ENCODE results near the gene PCDHGA10.
"Not testable (repeated sequence)": the region's sequence is repeated elsewhere in the genome, so short reads cannot be mapped to it uniquely, and the experiment has no call there.

Gene PCDHGA10

GRCh38 chr5:141427783-141428426 is 15.1 kb downstream of the PCDHGA10 start:
- DNase-seq = no peak

GRCh38 chr5:141430332-141431113 is 17.7 kb downstream of the PCDHGA10 start, which contains the start of gene PCDHGA12:
Gene PCDHGA12, plus strand, starts transcription at chr5:141430507. Its CDS starts 253 bp downstream, at chr5:141430760.
- DNase-seq = no peak

DNA sequence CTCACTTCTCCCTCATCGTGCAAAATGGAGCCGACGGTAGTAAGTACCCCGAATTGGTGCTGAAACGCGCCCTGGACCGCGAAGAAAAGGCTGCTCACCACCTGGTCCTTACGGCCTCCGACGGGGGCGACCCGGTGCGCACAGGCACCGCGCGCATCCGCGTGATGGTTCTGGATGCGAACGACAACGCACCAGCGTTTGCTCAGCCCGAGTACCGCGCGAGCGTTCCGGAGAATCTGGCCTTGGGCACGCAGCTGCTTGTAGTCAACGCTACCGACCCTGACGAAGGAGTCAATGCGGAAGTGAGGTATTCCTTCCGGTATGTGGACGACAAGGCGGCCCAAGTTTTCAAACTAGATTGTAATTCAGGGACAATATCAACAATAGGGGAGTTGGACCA is 18.5 kb downstream of the PCDHGA10 start:
- no peak for DNase-seq

DNA sequence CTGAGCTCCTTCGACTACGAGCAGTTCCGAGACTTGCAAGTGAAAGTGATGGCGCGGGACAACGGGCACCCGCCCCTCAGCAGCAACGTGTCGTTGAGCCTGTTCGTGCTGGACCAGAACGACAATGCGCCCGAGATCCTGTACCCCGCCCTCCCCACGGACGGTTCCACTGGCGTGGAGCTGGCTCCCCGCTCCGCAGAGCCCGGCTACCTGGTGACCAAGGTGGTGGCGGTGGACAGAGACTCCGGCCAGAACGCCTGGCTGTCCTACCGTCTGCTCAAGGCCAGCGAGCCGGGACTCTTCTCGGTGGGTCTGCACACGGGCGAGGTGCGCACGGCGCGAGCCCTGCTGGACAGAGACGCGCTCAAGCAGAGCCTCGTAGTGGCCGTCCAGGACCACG is 19.5 kb downstream of the PCDHGA10 start:
- not testable (repeated sequence) for DNase-seq

DNA sequence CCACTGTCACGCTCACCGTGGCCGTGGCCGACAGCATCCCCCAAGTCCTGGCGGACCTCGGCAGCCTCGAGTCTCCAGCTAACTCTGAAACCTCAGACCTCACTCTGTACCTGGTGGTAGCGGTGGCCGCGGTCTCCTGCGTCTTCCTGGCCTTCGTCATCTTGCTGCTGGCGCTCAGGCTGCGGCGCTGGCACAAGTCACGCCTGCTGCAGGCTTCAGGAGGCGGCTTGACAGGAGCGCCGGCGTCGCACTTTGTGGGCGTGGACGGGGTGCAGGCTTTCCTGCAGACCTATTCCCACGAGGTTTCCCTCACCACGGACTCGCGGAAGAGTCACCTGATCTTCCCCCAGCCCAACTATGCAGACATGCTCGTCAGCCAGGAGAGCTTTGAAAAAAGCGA is 19.9 kb downstream of the PCDHGA10 start:
- DNase-seq = not testable (repeated sequence)

DNA sequence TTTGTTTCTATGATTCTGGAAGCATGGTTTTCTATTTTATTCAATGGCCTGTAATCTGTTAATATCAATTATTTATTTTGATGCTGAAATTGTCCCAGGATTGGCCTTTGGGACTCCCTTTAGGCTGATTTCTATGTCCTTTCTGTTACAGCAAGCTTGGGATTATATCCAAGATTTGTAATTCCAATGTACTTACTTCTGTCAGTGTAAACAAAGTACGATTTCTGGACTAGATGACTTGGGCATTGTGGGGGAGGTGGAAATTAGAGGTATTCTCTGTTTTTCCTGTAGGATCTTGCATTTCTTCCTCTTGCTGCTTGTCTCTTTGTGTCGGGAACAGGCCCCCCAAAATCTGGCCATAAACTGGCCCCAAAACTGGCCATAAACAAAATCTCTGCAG is 21.2 kb downstream of the PCDHGA10 start:
- DNase-seq = no peak

DNA sequence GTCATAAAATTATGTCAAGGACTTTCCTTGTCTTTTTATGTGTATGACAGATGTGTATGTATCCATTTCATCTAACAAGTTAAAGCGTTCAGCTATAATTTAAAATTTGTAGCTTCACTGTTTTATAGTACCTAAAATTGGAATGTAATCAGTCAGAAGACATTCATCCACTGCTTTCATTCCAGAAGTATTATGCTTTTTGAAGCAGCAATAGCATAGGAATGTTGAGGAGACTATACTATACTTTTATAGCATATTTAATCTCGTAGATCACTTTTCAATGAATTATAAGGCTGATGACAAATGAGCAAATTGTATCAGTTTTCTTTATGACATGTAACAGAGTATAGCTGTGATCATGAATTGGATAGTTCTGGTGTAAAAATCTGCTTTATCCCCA is 24.4 kb downstream of the PCDHGA10 start:
- no peak for DNase-seq

- no peak for DNase-seq
Measured at GRCh38 chr5:141439411-141440141, 26.8 kb downstream of the PCDHGA10 start.

- no peak for DNase-seq
Measured at GRCh38 chr5:141440341-141440740, 27.6 kb downstream of the PCDHGA10 start.

GRCh38 chr5:141441571-141442170 is 28.9 kb downstream of the PCDHGA10 start:
- DNase-seq = no peak

GRCh38 chr5:141465351-141465750 is 52.6 kb downstream of the PCDHGA10 start:
- DNase-seq = no peak
